ENCODE results near the gene VMP1.

VMP1 gene

GRCh38 chr17:59764292-59764741 lies 56.9 kb downstream of the VMP1 start (continued):
- TF ChIP-seq, protein P1, sequence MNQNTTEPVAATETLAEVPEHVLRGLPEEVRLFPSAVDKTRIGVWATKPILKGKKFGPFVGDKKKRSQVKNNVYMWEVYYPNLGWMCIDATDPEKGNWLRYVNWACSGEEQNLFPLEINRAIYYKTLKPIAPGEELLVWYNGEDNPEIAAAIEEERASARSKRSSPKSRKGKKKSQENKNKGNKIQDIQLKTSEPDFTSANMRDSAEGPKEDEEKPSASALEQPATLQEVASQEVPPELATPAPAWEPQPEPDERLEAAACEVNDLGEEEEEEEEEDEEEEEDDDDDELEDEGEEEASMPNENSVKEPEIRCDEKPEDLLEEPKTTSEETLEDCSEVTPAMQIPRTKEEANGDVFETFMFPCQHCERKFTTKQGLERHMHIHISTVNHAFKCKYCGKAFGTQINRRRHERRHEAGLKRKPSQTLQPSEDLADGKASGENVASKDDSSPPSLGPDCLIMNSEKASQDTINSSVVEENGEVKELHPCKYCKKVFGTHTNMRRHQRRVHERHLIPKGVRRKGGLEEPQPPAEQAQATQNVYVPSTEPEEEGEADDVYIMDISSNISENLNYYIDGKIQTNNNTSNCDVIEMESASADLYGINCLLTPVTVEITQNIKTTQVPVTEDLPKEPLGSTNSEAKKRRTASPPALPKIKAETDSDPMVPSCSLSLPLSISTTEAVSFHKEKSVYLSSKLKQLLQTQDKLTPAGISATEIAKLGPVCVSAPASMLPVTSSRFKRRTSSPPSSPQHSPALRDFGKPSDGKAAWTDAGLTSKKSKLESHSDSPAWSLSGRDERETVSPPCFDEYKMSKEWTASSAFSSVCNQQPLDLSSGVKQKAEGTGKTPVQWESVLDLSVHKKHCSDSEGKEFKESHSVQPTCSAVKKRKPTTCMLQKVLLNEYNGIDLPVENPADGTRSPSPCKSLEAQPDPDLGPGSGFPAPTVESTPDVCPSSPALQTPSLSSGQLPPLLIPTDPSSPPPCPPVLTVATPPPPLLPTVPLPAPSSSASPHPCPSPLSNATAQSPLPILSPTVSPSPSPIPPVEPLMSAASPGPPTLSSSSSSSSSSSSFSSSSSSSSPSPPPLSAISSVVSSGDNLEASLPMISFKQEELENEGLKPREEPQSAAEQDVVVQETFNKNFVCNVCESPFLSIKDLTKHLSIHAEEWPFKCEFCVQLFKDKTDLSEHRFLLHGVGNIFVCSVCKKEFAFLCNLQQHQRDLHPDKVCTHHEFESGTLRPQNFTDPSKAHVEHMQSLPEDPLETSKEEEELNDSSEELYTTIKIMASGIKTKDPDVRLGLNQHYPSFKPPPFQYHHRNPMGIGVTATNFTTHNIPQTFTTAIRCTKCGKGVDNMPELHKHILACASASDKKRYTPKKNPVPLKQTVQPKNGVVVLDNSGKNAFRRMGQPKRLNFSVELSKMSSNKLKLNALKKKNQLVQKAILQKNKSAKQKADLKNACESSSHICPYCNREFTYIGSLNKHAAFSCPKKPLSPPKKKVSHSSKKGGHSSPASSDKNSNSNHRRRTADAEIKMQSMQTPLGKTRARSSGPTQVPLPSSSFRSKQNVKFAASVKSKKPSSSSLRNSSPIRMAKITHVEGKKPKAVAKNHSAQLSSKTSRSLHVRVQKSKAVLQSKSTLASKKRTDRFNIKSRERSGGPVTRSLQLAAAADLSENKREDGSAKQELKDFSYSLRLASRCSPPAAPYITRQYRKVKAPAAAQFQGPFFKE (tag by site-specific recombination; IDR thresholded peaks at IDR 0.05; ENCODE audit: borderline replicate concordance), result no peak

- H3K4me1 ChIP-seq (ENCODE audit: control insufficient read depth, insufficient read depth, low read length), result peaks cover 18% of the 10 kb centered on the region
- H3K36me3 ChIP-seq (ENCODE audit: control insufficient read depth in 2 of 2, insufficient read depth in 1 of 2, low read length in 2 of 2), result peaks cover 12 to 14% of the 10 kb centered on the region in 2 experiments
- ChIA-PET CTCF (interaction anchor here (0.7 to 3.4 kb wide), 5 partner anchors 11 to 88 kb away, joined by 3 to 21 read pairs (median 3); no protein-coding TSS in a partner anchor), POLR2A (interaction anchor here (1.1 to 1.7 kb wide), 2 partner anchors 73 to 78 kb away, joined by 7 to 16 read pairs; no protein-coding TSS in a partner anchor)
- no peak for TF ChIP-seq MEIS1 (CRISPR knock-in tag; IDR thresholded peaks at IDR 0.05; ENCODE audit: borderline replicate concordance)
- TF ChIP-seq ZNF623 (tag by site-specific recombination; IDR thresholded peaks at IDR 0.05), result no peak
- TF ChIP-seq ZNF610 (tag by site-specific recombination; IDR thresholded peaks at IDR 0.05; ENCODE audit: borderline replicate concordance), result no peak
- no peak for TF ChIP-seq EGR2 (tag by site-specific recombination; IDR thresholded peaks at IDR 0.05; ENCODE audit: low read depth)
- no peak for TF ChIP-seq TRIM28 (IDR thresholded peaks at IDR 0.05; ENCODE audit: borderline replicate concordance, low read length)
- TF ChIP-seq, protein P2, sequence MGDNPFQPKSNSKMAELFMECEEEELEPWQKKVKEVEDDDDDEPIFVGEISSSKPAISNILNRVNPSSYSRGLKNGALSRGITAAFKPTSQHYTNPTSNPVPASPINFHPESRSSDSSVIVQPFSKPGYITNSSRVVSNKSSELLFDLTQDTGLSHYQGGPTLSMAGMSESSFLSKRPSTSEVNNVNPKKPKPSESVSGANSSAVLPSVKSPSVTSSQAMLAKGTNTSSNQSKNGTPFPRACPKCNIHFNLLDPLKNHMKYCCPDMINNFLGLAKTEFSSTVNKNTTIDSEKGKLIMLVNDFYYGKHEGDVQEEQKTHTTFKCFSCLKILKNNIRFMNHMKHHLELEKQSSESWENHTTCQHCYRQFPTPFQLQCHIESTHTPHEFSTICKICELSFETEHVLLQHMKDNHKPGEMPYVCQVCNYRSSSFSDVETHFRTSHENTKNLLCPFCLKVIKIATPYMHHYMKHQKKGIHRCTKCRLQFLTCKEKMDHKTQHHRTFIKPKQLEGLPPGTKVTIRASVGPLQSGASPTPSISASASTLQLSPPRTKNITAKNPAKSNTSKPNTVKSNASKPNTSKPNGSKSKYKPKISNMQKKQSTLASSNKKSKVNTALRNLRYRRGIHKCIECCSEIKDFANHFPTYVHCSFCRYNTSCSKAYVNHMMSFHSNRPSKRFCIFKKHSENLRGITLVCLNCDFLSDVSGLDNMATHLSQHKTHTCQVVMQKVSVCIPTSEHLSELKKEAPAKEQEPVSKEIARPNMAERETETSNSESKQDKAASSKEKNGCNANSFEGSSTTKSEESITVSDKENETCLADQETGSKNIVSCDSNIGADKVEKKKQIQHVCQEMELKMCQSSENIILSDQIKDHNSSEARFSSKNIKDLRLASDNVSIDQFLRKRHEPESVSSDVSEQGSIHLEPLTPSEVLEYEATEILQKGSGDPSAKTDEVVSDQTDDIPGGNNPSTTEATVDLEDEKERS (tag by site-specific recombination; IDR thresholded peaks at IDR 0.05), result no peak
- TF ChIP-seq SP7 (tag by site-specific recombination; IDR thresholded peaks at IDR 0.05), result no peak
- TF ChIP-seq, protein P3, sequence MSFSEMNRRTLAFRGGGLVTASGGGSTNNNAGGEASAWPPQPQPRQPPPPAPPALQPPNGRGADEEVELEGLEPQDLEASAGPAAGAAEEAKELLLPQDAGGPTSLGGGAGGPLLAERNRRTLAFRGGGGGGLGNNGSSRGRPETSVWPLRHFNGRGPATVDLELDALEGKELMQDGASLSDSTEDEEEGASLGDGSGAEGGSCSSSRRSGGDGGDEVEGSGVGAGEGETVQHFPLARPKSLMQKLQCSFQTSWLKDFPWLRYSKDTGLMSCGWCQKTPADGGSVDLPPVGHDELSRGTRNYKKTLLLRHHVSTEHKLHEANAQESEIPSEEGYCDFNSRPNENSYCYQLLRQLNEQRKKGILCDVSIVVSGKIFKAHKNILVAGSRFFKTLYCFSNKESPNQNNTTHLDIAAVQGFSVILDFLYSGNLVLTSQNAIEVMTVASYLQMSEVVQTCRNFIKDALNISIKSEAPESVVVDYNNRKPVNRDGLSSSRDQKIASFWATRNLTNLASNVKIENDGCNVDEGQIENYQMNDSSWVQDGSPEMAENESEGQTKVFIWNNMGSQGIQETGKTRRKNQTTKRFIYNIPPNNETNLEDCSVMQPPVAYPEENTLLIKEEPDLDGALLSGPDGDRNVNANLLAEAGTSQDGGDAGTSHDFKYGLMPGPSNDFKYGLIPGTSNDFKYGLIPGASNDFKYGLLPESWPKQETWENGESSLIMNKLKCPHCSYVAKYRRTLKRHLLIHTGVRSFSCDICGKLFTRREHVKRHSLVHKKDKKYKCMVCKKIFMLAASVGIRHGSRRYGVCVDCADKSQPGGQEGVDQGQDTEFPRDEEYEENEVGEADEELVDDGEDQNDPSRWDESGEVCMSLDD (tag by site-specific recombination; IDR thresholded peaks at IDR 0.05), result no peak
- no peaks in the 10 kb centered on the region for H3K9me3 ChIP-seq (ENCODE audit: control insufficient read depth, insufficient read depth, low read depth, low read length)
- no peak overlapping the region for H3K4me3 ChIP-seq (ENCODE audit: low read depth, low read length)
- no peak overlapping the region for H3K27ac ChIP-seq (ENCODE audit: extremely low read depth, low read depth, low read length)
These were observed 57.6 kb downstream of the VMP1 start for GRCh38 chr17:59765038-59765437.

GRCh38 chr17:59766491-59766890 lies 59.0 kb downstream of the VMP1 start:
- Histone ChIP-seq H3K36me3 (ENCODE audit: control insufficient read depth in 2 of 2, insufficient read depth in 1 of 2, low read length in 2 of 2) (peaks cover 12 to 14% of the 10 kb centered on the region in 2 experiments), H3K9me3 (ENCODE audit: control insufficient read depth, insufficient read depth, low read depth, low read length) (no peaks in the 10 kb centered on the region), H3K4me3 (ENCODE audit: low read depth, low read length) (no peak overlapping the region), H3K4me1 (ENCODE audit: control insufficient read depth, insufficient read depth, low read length) (peaks cover 20% of the 10 kb centered on the region), H3K27ac (ENCODE audit: extremely low read depth, low read depth, low read length) (no peak overlapping the region)
- POLR2A ChIA-PET, result no interaction called here
- CTCF ChIA-PET, result no interaction called here
- TF ChIP-seq ZNF596 (tag by site-specific recombination; IDR thresholded peaks at IDR 0.05) (no peak), ZNF24 (tag by site-specific recombination; IDR thresholded peaks at IDR 0.05) (no peak), ZNF324 (tag by site-specific recombination; IDR thresholded peaks at IDR 0.05) (no peak), ZNF274 (IDR thresholded peaks at IDR 0.05; ENCODE audit: low read length) (no peak), ZNF274 (tag by site-specific recombination; IDR thresholded peaks at IDR 0.05; ENCODE audit: borderline replicate concordance) (no peak), HOXA7 (CRISPR knock-in tag; IDR thresholded peaks at IDR 0.05; ENCODE audit: borderline replicate concordance) (no peak), ATF2 (tag by site-specific recombination; IDR thresholded peaks at IDR 0.05; ENCODE audit: low read depth) (no peak), ZNF169 (tag by site-specific recombination; IDR thresholded peaks at IDR 0.05) (no peak), ZNF394 (tag by site-specific recombination; IDR thresholded peaks at IDR 0.05; ENCODE audit: borderline replicate concordance) (no peak)
